Forelimb muscle (tissue), 1 donor: ENCODE results near the gene HHEX. TPM values are rescaled to one million over a fixed set of nuclear protein-coding genes. Genes with fewer than 3 reads are reported as not detected.
"Not testable (repeated sequence)": the region's sequence is repeated elsewhere in the genome, so short reads cannot be mapped to it uniquely, and the experiment has no call there.

Experiments used
- DNase-seq: peaks from one replicate; pipeline ENCODE4 v3.0.0-alpha.2; 2013; ENCODE audit warnings: low read depth
- polyA plus RNA-seq: library from polyadenylated mRNA; unstranded; fragments of 120-200 nt; gene quantifications from one replicate; pipeline ENCODE4 v1.2.1, GENCODE V29; 2013; ENCODE audit not compliant: insufficient read length

Gene HHEX
- polyA plus RNA-seq, 1 donor = 7.3 TPM

DNA sequence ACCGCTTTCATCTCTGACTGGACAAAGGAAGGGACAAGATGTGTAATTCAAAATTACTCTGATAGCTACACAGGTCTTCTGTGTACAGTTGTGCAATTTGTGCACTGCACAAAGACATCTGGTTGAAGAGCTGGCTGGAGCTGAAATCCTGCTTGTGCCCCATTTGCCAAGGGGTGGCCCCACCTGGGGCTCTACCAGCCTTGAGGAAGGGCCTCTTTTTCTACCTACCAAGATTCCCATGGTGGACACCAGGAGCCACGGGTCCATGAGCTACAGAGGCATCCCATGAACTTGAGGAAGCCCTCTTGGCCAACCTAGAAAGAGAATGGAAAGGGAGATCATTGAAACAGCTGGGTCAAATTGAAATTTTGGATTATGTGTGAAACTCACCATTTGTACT is 43.2 kb downstream of the HHEX start:
- no peak for DNase-seq

GRCh38 chr10:92734301-92734700 is 44.5 kb downstream of the HHEX start:
- DNase-seq = no peak

DNA sequence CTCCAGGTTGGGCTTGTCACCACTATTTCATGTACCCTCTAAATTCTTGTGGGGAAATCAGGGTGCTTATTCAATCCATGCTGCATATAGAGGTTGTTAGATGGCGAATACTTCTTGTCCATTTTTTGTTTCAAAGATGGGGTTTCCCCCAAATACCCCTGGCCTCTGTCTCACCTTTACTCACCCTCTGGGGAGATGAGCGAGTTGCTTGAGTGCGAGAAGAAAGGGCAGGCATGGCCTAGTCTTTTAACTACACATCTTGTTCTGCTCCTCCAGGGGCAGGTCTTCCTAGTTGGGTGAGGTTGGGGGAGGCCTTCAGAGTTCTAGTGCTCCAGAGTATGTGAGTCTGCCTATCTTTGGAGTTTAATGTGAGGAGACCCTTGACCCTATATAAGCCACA is 46.2 kb downstream of the HHEX start:
- no peak for DNase-seq

GRCh38 chr10:92737484-92737883 is 47.7 kb downstream of the HHEX start:
- DNase-seq = no peak

- no peak for DNase-seq
Measured at GRCh38 chr10:92740762-92741161, 51.0 kb downstream of the HHEX start.

- not testable (repeated sequence) for DNase-seq
Measured at GRCh38 chr10:92741741-92742140, 52.0 kb downstream of the HHEX start.

GRCh38 chr10:92742331-92743228 is 52.8 kb downstream of the HHEX start:
- DNase-seq = no peak

Other genes starting within 250 kb of the HHEX start
- gene IDE, start 115.9 kb upstream of the HHEX start, polyA plus RNA-seq = 15.3 TPM
- gene KIF11, start 96.8 kb upstream of the HHEX start, polyA plus RNA-seq = 11.8 TPM
- gene EXOC6, start 158.6 kb downstream of the HHEX start, polyA plus RNA-seq = 35.4 TPM